ENCODE results near the gene ARMC7. TPM values are rescaled to one million over a fixed set of nuclear protein-coding genes. Genes with fewer than 3 reads are reported as not detected.
A peak's percentile ranks its signal among the peaks of the same experiment; 100 is the strongest.

Gene ARMC7
- total RNA-seq, 1 experiment from 2014 or later = 43.2 TPM

DNA sequence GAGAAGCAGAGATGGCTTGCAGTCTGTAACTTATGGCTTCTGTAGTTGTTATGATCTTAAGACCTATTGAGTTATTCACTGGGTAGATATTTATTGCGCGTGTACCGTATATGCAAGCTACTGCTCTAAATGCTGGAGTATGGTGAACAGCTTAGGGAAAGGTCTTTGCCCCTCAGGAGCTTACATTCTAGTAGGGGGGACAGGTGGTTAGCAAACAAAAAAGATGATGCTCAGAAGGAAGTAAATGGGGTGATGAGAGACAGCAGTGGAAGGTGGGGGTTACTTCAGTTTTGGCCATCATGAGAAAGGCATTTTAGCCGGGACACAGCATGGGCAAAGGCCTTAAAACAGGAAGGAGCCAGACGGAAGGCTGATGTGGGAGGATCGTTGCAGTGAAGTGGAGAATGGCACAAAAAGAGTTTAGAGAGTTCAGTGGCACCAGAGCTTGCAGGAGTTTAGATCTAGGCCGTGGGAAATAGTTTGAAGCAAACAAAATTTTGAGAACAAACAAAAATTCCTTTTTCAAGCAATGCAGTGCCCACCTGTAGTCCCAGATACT is 2.1 kb downstream of the ARMC7 start:
- no peak overlapping the region for H3K27ac ChIP-seq (ENCODE audit: low read depth, low read length)
- TF ChIP-seq FOSL1 (IDR thresholded peaks at IDR 0.05; ENCODE audit: low read depth) (no peak), JUND (IDR thresholded peaks at IDR 0.05) (no peak), SP1 (IDR thresholded peaks at IDR 0.05; ENCODE audit: low read depth) (no peak), CEBPB (IDR thresholded peaks at IDR 0.05; ENCODE audit: low read depth) (no peak)
- H2AFZ ChIP-seq (ENCODE audit: low read depth, low read length, poor library complexity, severe bottlenecking) = no peak overlapping the region
- no peaks in the 10 kb centered on the region for H3K9me2 ChIP-seq (ENCODE audit: insufficient read depth)
- ChIA-PET CTCF (interaction anchor here (1.1 to 5.3 kb wide), 5 partner anchors 19 to 90 kb away, joined by 3 to 104 read pairs (median 9); partner anchors contain the start of gene NT5C), RAD21 (ENCODE audit: low non-redundant PET in 1 of 2, low total read pairs in 2 of 2, uncharacterized antibody in 2 of 2, unreplicated experiment in 2 of 2) (interaction anchor here in 1 of 2 experiments (0.6 kb wide), 1 partner anchor 61 kb away, joined by 3 read pairs; no protein-coding TSS in a partner anchor), POLR2A (interaction anchor here (0.6 to 5.3 kb wide), 3 partner anchors 12 to 158 kb away, joined by 3 to 44 read pairs (median 5); no protein-coding TSS in a partner anchor)
- H3K9ac ChIP-seq (ENCODE audit: low read length) = peak overlapping the region; percentile 5; the same call in 1 of the 2 replicates
- no peaks in the 10 kb centered on the region for H3K9me3 ChIP-seq (ENCODE audit: control insufficient read depth in 1 of 2, insufficient read depth in 1 of 2, low read depth in 1 of 2, low read length in 2 of 2)
- 0 out of 4 replicates have a peak overlapping the region, but pooled peaks of 1 of the 2 experiments have one; percentile 81 for H3K4me3 ChIP-seq (replicated peaks in 1 of 2; ENCODE audit: low read depth in 1 of 2, low read length in 2 of 2)
- no peak for DNase-seq (ENCODE audit: low read depth, low spot score)
- H3K4me2 ChIP-seq (ENCODE audit: low read length) = peak overlapping the region; percentile 89; the same call in 1 of the 2 replicates
- no peaks in the 10 kb centered on the region for H3K27me3 ChIP-seq (ENCODE audit: insufficient read depth, low read length)
- H3K79me2 ChIP-seq (ENCODE audit: insufficient read depth, low read length) = peaks cover 61% of the 10 kb centered on the region
- H3K4me1 ChIP-seq (ENCODE audit: control insufficient read depth in 1 of 2, insufficient read depth in 2 of 2, low read length in 2 of 2) = peaks cover 13 to 38% of the 10 kb centered on the region in 2 experiments
- ATAC-seq = no peak
- no peaks in the 10 kb centered on the region; the same call in 1 of the 2 replicates for H4K20me1 ChIP-seq (ENCODE audit: insufficient read depth)
- BruUV-seq (replicated peaks) = no TSS peak
- intact Hi-C loops (cut with micrococcal nuclease) = loop anchor here (2.0 to 10.0 kb wide), 2 partner anchors 151 to 153 kb away; partner anchors contain the start of genes GGA3 and MRPS7
- H3K36me3 ChIP-seq (ENCODE audit: control insufficient read depth in 1 of 2, insufficient read depth in 2 of 2, low read length in 2 of 2) = peaks cover 6 to 29% of the 10 kb centered on the region in 2 experiments; a peak in 3 of 4 replicates

DNA sequence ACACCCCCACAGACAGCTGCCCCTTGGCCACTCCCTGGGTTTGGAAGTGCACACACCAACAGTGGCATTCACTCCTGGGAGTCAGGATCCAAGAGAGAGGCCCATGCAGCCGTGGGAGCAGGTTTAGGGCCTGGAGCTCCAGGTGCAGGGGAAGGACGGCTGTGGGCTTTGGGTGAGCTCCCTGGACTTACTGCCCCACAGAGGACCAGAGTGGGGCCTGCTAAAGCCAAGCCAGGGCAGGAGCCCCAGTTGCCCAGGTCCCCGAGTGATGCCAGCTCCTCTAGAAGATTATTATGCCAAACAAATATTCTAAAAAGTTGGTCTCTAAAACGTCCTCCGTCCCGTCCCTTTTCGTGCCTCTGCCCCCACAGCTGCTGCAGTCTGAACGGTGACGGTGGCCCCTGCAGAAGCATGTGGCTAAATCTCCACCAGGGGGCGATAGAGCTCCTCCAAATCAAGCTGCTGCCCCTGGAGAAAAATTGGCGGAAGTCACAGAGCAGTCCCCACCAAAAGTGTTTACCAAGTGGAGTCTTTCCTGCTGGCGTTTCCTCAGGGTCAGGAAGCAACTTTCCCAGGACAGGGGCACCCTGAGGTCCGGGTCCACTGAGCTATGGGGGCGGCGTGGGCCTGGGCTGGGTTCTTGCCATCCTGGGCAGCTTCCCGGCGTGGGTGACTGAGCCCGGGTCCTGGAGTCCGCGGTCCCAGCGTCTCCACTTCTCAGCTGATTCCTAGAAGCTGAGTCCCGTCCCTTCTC is 4.2 kb downstream of the ARMC7 start:
- Histone ChIP-seq H3K4me3 (replicated peaks in 1 of 2; ENCODE audit: low read depth in 1 of 2, low read length in 2 of 2) (no peak overlapping the region), H3K9me3 (ENCODE audit: control insufficient read depth in 1 of 2, insufficient read depth in 1 of 2, low read depth in 1 of 2, low read length in 2 of 2) (no peaks in the 10 kb centered on the region), H4K20me1 (ENCODE audit: insufficient read depth) (no peaks in the 10 kb centered on the region; the same call in 1 of the 2 replicates), H3K27me3 (ENCODE audit: insufficient read depth, low read length) (no peaks in the 10 kb centered on the region), H3K4me1 (ENCODE audit: control insufficient read depth in 1 of 2, insufficient read depth in 2 of 2, low read length in 2 of 2) (peaks cover 13 to 47% of the 10 kb centered on the region in 2 experiments), H3K36me3 (ENCODE audit: control insufficient read depth in 1 of 2, insufficient read depth in 2 of 2, low read length in 2 of 2) (peaks cover 6 to 46% of the 10 kb centered on the region in 2 experiments; a peak in 3 of 4 replicates), H3K27ac (ENCODE audit: low read depth, low read length) (peak overlapping the region; percentile 62), H3K9ac (ENCODE audit: low read length) (peak overlapping the region; percentile 30; the same call in 1 of the 2 replicates), H2AFZ (ENCODE audit: low read depth, low read length, poor library complexity, severe bottlenecking) (no peak overlapping the region), H3K9me2 (ENCODE audit: insufficient read depth) (no peaks in the 10 kb centered on the region), H3K79me2 (ENCODE audit: insufficient read depth, low read length) (peaks cover 81% of the 10 kb centered on the region), H3K4me2 (ENCODE audit: low read length) (peak overlapping the region; percentile 32)
- ChIA-PET CTCF (interaction anchor here (0.7 to 5.3 kb wide), 55 partner anchors 9 to 402 kb away, joined by 3 to 104 read pairs (median 5); partner anchors contain the start of genes CDR2L, GRB2, MIF4GD and NT5C), RAD21 (ENCODE audit: low non-redundant PET in 1 of 2, low total read pairs in 2 of 2, uncharacterized antibody in 2 of 2, unreplicated experiment in 2 of 2) (interaction anchor here (0.5 to 1.8 kb wide), 30 partner anchors 8 to 298 kb away, joined by 3 to 22 read pairs (median 4); partner anchors contain the start of genes NT5C (in 1 of the 2) and SLC16A5 (in 1 of the 2)), POLR2A (interaction anchor here (0.7 to 5.3 kb wide), 19 partner anchors 10 to 148 kb away, joined by 3 to 44 read pairs (median 6); partner anchors contain the start of genes JPT1, NT5C, NUP85 and SLC16A5)
- DNase-seq (ENCODE audit: low read depth, low spot score) = peak; percentile 90
- intact Hi-C loops (cut with micrococcal nuclease) = loop anchor here (1.0 to 10.0 kb wide), 6 partner anchors 17 to 299 kb away; partner anchors contain the start of genes GGA3, MRPS7 and NT5C
- TF ChIP-seq RAD21 (IDR thresholded peaks at IDR 0.05; ENCODE audit: low read depth) (peak; percentile 100), POLR2A (IDR thresholded peaks at IDR 0.05; ENCODE audit: borderline replicate concordance, extremely low read depth, insufficient read depth, insufficient read length) (no peak), POLR2AphosphoS5 (IDR thresholded peaks at IDR 0.05; ENCODE audit: low read depth, low read length) (peak; percentile 50; the same call in 1 of the 2 replicates)
- TF ChIP-seq, protein P1, sequence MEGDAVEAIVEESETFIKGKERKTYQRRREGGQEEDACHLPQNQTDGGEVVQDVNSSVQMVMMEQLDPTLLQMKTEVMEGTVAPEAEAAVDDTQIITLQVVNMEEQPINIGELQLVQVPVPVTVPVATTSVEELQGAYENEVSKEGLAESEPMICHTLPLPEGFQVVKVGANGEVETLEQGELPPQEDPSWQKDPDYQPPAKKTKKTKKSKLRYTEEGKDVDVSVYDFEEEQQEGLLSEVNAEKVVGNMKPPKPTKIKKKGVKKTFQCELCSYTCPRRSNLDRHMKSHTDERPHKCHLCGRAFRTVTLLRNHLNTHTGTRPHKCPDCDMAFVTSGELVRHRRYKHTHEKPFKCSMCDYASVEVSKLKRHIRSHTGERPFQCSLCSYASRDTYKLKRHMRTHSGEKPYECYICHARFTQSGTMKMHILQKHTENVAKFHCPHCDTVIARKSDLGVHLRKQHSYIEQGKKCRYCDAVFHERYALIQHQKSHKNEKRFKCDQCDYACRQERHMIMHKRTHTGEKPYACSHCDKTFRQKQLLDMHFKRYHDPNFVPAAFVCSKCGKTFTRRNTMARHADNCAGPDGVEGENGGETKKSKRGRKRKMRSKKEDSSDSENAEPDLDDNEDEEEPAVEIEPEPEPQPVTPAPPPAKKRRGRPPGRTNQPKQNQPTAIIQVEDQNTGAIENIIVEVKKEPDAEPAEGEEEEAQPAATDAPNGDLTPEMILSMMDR (IDR thresholded peaks at IDR 0.05 in 2 of 3, conservative IDR thresholded peaks at IDR 0.05 in 1 of 3; ENCODE audit: borderline replicate concordance in 1 of 3, insufficient read depth in 1 of 3, low read depth in 2 of 3, low read length in 2 of 3) = peak; percentile 98 to 99 (median 99)
- no TSS peak for BruUV-seq (replicated peaks)
- peak; percentile 70 for ATAC-seq

Data from HCT116 (cell line).